SU-DHL-6 (cell line): ENCODE results near the gene EFCAB8.

Experiments
- H2AFZ ChIP-seq: fragments of 200-600 bp; sonication (generic); 2 replicates; pipeline ENCODE4 v1.6.1; 2014; ENCODE audit warnings: low read depth, mild to moderate bottlenecking, moderate library complexity, mixed read lengths, antibody characterized with exemption, low read length; ENCODE audit not compliant: severe bottlenecking
- H3F3A ChIP-seq: fragments of 200-600 bp; shearing (Covaris generic); 2 replicates; pipeline ENCODE4 v1.6.0; 2016; ENCODE audit warnings: antibody characterized with exemption, mild to moderate bottlenecking; ENCODE audit not compliant: insufficient read depth
- H3K27ac ChIP-seq: fragments of 200-600 bp; sonication (generic); 2 replicates; pipeline ENCODE4 v1.5.1; 2016; ENCODE audit warnings: low read depth, mild to moderate bottlenecking, low read length, moderate library complexity, mixed read lengths
- H3K27me3 ChIP-seq: fragments of 200-600 bp; sonication (generic), shearing (Covaris generic); 2 replicates; pipeline ENCODE4 v1.6.0; 2014; ENCODE audit warnings: mild to moderate bottlenecking, low read length
- H3K36me3 ChIP-seq: fragments of 200-600 bp; sonication (generic); 2 replicates; pipeline ENCODE4 v1.6.1; 2014; ENCODE audit warnings: mild to moderate bottlenecking, low read length, mixed read lengths
- H3K4me2 ChIP-seq: fragments of 300-600, 200-600 bp; shearing (Covaris generic), sonication (generic); 2 replicates; pipeline ENCODE4 v1.6.0; 2014; ENCODE audit warnings: low read length, low read depth, mild to moderate bottlenecking; ENCODE audit not compliant: poor library complexity, severe bottlenecking
- H3K4me3 ChIP-seq: fragments of 200-600 bp; sonication (generic); 2 replicates; pipeline ENCODE4 v1.5.1; 2014; ENCODE audit warnings: antibody characterized with exemption, low read length, mild to moderate bottlenecking, mixed read lengths; ENCODE audit not compliant: insufficient read depth, poor library complexity, severe bottlenecking
- H3K79me2 ChIP-seq: fragments of 200-600 bp; sonication (generic); 2 replicates; pipeline ENCODE4 v1.6.1; 2014; ENCODE audit warnings: mild to moderate bottlenecking, low read length, moderate library complexity; ENCODE audit not compliant: insufficient read depth
- H3K9ac ChIP-seq: fragments of 200-600 bp; sonication (generic); 2 replicates; pipeline ENCODE4 v1.7.0; 2014; ENCODE audit warnings: mild to moderate bottlenecking, low read length
- H3K9me2 ChIP-seq: fragments of 200-600 bp; sonication (generic); replicated peaks from 2 replicates; pipeline ENCODE4 v1.6.1; 2014; ENCODE audit warnings: low read length; ENCODE audit not compliant: insufficient read depth
- H3K9me3 ChIP-seq: fragments of 200-600 bp; sonication (generic); 2 replicates; pipeline ENCODE4 v1.6.1; 2014; ENCODE audit warnings: low read length, mixed read lengths; ENCODE audit not compliant: insufficient read depth
- H4K20me1 ChIP-seq: fragments of 200-600 bp; sonication (generic); 2 replicates; pipeline ENCODE4 v1.6.1; 2014; ENCODE audit warnings: low read depth, mild to moderate bottlenecking, antibody characterized with exemption, low read length, moderate library complexity, mixed read lengths
- EZH2phosphoT487 ChIP-seq: fragments of 200-600 bp; sonication (generic), shearing (Covaris generic); conservative IDR thresholded peaks from 2 replicates; pipeline ENCODE4 v1.6.1; 2018; ENCODE audit warnings: mild to moderate bottlenecking, antibody characterized with exemption, low read length, moderate library complexity, mixed read lengths
- TF ChIP-seq, protein P1 (sequence below): fragments of 200-600 bp; sonication (generic); IDR thresholded peaks from one replicate; pipeline ENCODE4 v1.5.1; 2017; ENCODE audit warnings: antibody characterized with exemption, mild to moderate bottlenecking, low read length, moderate library complexity; ENCODE audit not compliant: insufficient read depth, poor library complexity, severe bottlenecking

The EFCAB8 gene

DNA sequence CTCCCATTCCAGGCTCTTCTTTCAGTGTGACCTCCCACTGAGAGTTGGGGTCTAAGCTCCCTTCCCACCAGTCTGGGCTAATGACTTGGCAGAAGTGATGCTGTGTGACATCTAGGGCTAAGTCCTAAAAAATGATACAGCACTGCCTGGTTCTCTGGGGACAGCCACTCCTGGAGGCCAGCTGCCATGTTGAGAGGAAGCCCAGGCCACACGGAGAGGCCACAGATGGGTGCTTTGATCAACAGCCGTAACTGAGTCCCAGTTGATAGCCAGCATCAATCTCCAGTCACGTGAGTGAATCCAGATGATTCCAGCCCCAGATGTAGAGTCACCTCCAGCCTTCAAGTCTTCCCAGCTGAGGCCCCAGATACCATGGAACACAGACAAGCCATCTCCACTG lies 131.7 kb downstream of the EFCAB8 start:
- peaks cover 4% of the 10 kb centered on the region; the same call in 1 of the 2 replicates for H3K27me3 ChIP-seq
- H3K36me3 ChIP-seq: no peaks in the 10 kb centered on the region
- no peak overlapping the region for H3K27ac ChIP-seq
- H4K20me1 ChIP-seq: no peaks in the 10 kb centered on the region
- TF ChIP-seq EZH2phosphoT487: no peak
- TF ChIP-seq, protein P1, sequence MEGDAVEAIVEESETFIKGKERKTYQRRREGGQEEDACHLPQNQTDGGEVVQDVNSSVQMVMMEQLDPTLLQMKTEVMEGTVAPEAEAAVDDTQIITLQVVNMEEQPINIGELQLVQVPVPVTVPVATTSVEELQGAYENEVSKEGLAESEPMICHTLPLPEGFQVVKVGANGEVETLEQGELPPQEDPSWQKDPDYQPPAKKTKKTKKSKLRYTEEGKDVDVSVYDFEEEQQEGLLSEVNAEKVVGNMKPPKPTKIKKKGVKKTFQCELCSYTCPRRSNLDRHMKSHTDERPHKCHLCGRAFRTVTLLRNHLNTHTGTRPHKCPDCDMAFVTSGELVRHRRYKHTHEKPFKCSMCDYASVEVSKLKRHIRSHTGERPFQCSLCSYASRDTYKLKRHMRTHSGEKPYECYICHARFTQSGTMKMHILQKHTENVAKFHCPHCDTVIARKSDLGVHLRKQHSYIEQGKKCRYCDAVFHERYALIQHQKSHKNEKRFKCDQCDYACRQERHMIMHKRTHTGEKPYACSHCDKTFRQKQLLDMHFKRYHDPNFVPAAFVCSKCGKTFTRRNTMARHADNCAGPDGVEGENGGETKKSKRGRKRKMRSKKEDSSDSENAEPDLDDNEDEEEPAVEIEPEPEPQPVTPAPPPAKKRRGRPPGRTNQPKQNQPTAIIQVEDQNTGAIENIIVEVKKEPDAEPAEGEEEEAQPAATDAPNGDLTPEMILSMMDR: no peak
- H3K9ac ChIP-seq: no peak overlapping the region
- no peaks in the 10 kb centered on the region for H3K9me2 ChIP-seq
- no peaks in the 10 kb centered on the region for H3F3A ChIP-seq
- H3K4me2 ChIP-seq: no peak overlapping the region
- peaks cover 6% of the 10 kb centered on the region for H3K9me3 ChIP-seq
- H2AFZ ChIP-seq: no peak overlapping the region
- H3K79me2 ChIP-seq: no peaks in the 10 kb centered on the region
- H3K4me3 ChIP-seq: no peak overlapping the region

DNA sequence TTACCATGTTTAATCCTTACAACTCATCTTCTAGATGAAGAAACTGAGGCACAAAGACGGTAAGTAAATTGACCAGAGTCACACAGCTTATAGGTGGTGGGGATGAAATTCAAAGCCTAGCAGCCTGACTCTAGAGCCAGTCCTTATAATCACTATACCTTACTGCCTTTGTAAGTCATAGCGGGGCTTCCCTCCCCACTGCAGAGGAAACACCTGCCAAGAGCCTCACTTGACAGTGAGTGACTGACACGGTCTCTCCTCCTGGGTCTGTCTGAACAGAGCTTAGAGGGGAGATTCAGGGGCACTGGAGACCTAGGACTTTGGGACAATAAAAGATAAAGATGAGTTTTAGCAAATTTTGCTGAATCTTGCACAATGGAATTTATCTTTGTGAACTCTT lies 132.7 kb downstream of the EFCAB8 start:
- Histone ChIP-seq H2AFZ (no peak overlapping the region), H3K36me3 (no peaks in the 10 kb centered on the region), H3K27ac (no peak overlapping the region), H4K20me1 (no peaks in the 10 kb centered on the region), H3K4me3 (no peak overlapping the region), H3F3A (no peaks in the 10 kb centered on the region), H3K27me3 (peaks cover 4% of the 10 kb centered on the region; the same call in 1 of the 2 replicates), H3K9me2 (no peaks in the 10 kb centered on the region), H3K4me2 (no peak overlapping the region), H3K79me2 (no peaks in the 10 kb centered on the region), H3K9ac (no peak overlapping the region), H3K9me3 (peaks cover 10% of the 10 kb centered on the region)
- TF ChIP-seq, protein P1: no peak
- TF ChIP-seq EZH2phosphoT487: no peak

DNA sequence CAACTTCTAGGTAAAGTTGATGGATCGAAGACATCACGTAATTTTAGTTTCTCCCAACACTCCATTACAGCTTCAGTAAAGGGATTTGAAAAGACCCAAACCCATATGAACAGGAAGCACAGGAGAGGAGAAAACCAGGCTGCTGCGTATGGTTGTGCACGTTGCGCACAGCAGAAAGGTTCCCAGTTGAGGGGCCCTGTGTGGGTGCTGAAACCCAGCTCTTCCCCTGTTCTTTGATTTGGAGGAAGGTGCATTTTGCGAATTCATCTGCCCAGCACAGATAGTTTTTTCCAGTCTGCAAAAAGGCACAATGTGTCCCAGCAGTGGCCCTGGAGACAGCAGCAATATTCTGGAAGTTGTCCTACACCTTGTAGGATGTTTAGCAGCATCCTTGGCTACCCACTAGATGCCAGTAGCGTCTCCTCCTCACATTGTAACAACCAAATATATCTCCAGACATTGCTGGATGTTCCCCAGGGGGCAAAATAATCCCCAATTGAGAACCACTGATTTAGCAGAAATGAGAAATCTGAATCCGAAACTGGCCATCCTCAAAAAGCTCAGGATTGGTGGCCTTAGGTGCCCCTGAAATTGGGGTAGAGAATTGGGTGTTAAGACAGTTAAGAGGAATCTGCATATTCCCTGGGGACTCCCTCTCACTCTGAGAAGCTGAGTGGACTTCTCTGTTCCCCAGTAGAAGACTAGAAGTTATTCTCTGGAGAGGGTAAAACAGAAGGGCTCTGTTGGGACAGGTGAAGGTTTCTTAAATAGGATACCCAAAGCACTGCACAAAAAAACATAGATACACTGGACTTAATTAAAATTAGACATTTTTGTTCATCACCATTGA lies 133.3 kb downstream of the EFCAB8 start:
- H3K9me3 ChIP-seq: peaks cover 10% of the 10 kb centered on the region
- no peaks in the 10 kb centered on the region for H4K20me1 ChIP-seq
- H2AFZ ChIP-seq: no peak overlapping the region
- TF ChIP-seq, protein P1: no peak
- TF ChIP-seq EZH2phosphoT487: no peak
- H3K4me2 ChIP-seq: no peak overlapping the region
- no peaks in the 10 kb centered on the region for H3K79me2 ChIP-seq
- H3F3A ChIP-seq: no peaks in the 10 kb centered on the region
- H3K36me3 ChIP-seq: no peaks in the 10 kb centered on the region
- H3K9me2 ChIP-seq: no peaks in the 10 kb centered on the region
- H3K27ac ChIP-seq: no peak overlapping the region
- H3K27me3 ChIP-seq: peaks cover 4% of the 10 kb centered on the region; the same call in 1 of the 2 replicates
- H3K4me3 ChIP-seq: no peak overlapping the region
- H3K9ac ChIP-seq: no peak overlapping the region
